HepG2 (cell line): ENCODE measurements around the gene UBR3. TPM values are rescaled to one million over a fixed set of nuclear protein-coding genes. Genes with fewer than 3 reads are reported as not detected.
A peak's percentile ranks its signal among the peaks of the same experiment; 100 is the strongest.

Experiments used
- FOSL2 ChIP-seq: sonication (generic); formaldehyde crosslinking; IDR thresholded peaks from 2 replicates; pipeline ENCODE4 v1.4.0; 2020; ENCODE audit warnings: missing genetic modification reagents
- RBFOX2 ChIP-seq: fragments of 200-400 bp; formaldehyde crosslinking; IDR thresholded peaks from 2 replicates; pipeline ENCODE4 v1.6.1; 2017; ENCODE audit warnings: low read depth, mild to moderate bottlenecking, low read length
- RCOR2 ChIP-seq: IDR thresholded peaks from 2 replicates; pipeline ENCODE4 v1.6.1; 2016; ENCODE audit warnings: missing biosample characterization, missing genetic modification reagents
- SALL2 ChIP-seq: sonication (generic); formaldehyde crosslinking; IDR thresholded peaks from 2 replicates; pipeline ENCODE4 v1.8.1; 2023; ENCODE audit warnings: mild to moderate bottlenecking, missing genetic modification reagents, inconsistent platforms
- SRSF9 ChIP-seq: fragments of 200-400 bp; formaldehyde crosslinking; IDR thresholded peaks from 2 replicates; pipeline ENCODE4 v1.6.1; 2018; ENCODE audit warnings: borderline replicate concordance, mild to moderate bottlenecking, low read depth, low read length; ENCODE audit not compliant: insufficient read depth, poor library complexity, severe bottlenecking
- THAP11 ChIP-seq: IDR thresholded peaks from 2 replicates; pipeline ENCODE4 v1.6.1; 2016; ENCODE audit warnings: missing biosample characterization, missing genetic modification reagents
- TOPORS ChIP-seq: sonication (generic); formaldehyde crosslinking; IDR thresholded peaks from 2 replicates; pipeline ENCODE4 v1.8.0; 2023; ENCODE audit warnings: mild to moderate bottlenecking, missing genetic modification reagents
- ZNF205 ChIP-seq: IDR thresholded peaks from 2 replicates; pipeline ENCODE4 v1.6.1; 2018; ENCODE audit warnings: missing biosample characterization, missing genetic modification reagents
- ZNF329 ChIP-seq: sonication (generic); formaldehyde crosslinking; IDR thresholded peaks from 2 replicates; pipeline ENCODE4 v1.9.0; 2021; ENCODE audit warnings: low read depth, mild to moderate bottlenecking, missing genetic modification reagents
- ZNF670 ChIP-seq: sonication (generic); formaldehyde crosslinking; IDR thresholded peaks from 2 replicates; pipeline ENCODE4 v1.8.0; 2022; ENCODE audit warnings: mild to moderate bottlenecking, missing genetic modification reagents, borderline replicate concordance
- ZSCAN25 ChIP-seq: sonication (generic); formaldehyde crosslinking; IDR thresholded peaks from 2 replicates; pipeline ENCODE4 v1.8.0; 2022; ENCODE audit warnings: mild to moderate bottlenecking, missing genetic modification reagents
- polyA plus RNA-seq, 8 experiments: library from polyadenylated mRNA; depleted of rRNA in 3 of 8; stranded (reverse) in 7 of 8; unstranded in 1 of 8; fragments of >200 nt; fragmentation: Illumina TruSeq in 4 of 8; extraction: Trizol in 4 of 8; gene quantifications; 2 replicates each; pipeline versions ENCODE4 v1.2.1 to v1.2.3, GENCODE V29; 2011 to 2016; ENCODE audit warnings: low read depth in 4 of 8, missing spikeins in 1 of 8, mixed read lengths in 1 of 8; ENCODE audit not compliant: insufficient read depth in 1 of 8
- total RNA-seq, 5 experiments: library from RNA; depleted of rRNA; stranded (reverse); fragments of >200 nt; fragmentation: Illumina TruSeq; extraction: Trizol; gene quantifications; 2 replicates each; pipeline ENCODE4 v1.2.3, GENCODE V29; 2016; ENCODE audit warnings: low read depth in 1 of 5
- TF ChIP-seq, protein P1 (sequence below): sonication (generic); formaldehyde crosslinking; IDR thresholded peaks from 2 replicates; pipeline ENCODE4 v1.4.0; 2020; ENCODE audit warnings: mild to moderate bottlenecking, missing genetic modification reagents, borderline replicate concordance
- TF ChIP-seq, protein P2 (sequence below): sonication (generic); formaldehyde crosslinking; IDR thresholded peaks from 2 replicates; pipeline ENCODE4 v1.4.0; 2020; ENCODE audit warnings: mild to moderate bottlenecking, missing genetic modification reagents
- TF ChIP-seq, protein P3 (sequence below): sonication (generic); formaldehyde crosslinking; IDR thresholded peaks from 2 replicates; pipeline ENCODE4 v1.5.1; 2020; ENCODE audit warnings: mild to moderate bottlenecking, missing genetic modification reagents, borderline replicate concordance
- TF ChIP-seq, protein P4 (sequence below): sonication (generic); formaldehyde crosslinking; IDR thresholded peaks from 2 replicates; pipeline ENCODE4 v1.5.0; 2020; ENCODE audit warnings: missing genetic modification reagents

UBR3 gene
- total and polyA plus RNA-seq, 2 of the 13 experiments (the other 11 are each of a cell fraction or from before 2014, with no cell fraction given) = 15.1 to 28.0 TPM

DNA sequence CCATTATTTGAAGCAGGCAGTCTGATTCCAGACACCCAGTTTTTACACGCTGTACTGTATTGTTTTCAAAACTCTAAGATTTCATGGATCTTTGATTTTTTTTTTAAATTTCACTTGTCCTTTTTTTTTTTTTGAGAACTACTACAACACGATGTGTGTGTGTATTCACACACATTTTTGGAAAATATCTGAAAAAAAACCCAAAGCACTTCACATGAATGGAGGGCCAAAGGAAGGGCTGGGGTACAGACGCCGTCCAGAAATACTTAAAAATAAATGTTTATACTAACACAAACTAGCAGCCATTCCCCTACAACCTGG lies 28.9 kb upstream of the UBR3 start (continued):
- TF ChIP-seq, protein P1, sequence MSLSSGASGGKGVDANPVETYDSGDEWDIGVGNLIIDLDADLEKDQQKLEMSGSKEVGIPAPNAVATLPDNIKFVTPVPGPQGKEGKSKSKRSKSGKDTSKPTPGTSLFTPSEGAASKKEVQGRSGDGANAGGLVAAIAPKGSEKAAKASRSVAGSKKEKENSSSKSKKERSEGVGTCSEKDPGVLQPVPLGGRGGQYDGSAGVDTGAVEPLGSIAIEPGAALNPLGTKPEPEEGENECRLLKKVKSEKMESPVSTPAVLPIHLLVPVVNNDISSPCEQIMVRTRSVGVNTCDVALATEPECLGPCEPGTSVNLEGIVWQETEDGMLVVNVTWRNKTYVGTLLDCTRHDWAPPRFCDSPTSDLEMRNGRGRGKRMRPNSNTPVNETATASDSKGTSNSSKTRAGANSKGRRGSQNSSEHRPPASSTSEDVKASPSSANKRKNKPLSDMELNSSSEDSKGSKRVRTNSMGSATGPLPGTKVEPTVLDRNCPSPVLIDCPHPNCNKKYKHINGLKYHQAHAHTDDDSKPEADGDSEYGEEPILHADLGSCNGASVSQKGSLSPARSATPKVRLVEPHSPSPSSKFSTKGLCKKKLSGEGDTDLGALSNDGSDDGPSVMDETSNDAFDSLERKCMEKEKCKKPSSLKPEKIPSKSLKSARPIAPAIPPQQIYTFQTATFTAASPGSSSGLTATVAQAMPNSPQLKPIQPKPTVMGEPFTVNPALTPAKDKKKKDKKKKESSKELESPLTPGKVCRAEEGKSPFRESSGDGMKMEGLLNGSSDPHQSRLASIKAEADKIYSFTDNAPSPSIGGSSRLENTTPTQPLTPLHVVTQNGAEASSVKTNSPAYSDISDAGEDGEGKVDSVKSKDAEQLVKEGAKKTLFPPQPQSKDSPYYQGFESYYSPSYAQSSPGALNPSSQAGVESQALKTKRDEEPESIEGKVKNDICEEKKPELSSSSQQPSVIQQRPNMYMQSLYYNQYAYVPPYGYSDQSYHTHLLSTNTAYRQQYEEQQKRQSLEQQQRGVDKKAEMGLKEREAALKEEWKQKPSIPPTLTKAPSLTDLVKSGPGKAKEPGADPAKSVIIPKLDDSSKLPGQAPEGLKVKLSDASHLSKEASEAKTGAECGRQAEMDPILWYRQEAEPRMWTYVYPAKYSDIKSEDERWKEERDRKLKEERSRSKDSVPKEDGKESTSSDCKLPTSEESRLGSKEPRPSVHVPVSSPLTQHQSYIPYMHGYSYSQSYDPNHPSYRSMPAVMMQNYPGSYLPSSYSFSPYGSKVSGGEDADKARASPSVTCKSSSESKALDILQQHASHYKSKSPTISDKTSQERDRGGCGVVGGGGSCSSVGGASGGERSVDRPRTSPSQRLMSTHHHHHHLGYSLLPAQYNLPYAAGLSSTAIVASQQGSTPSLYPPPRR (CRISPR knock-in tag) = no peak
- TF ChIP-seq ZNF329 (no peak), RBFOX2 (no peak), SALL2 (CRISPR knock-in tag) (no peak), ZNF670 (CRISPR knock-in tag) (0 out of 2 replicates have a peak, but pooled peaks have one; percentile 54), FOSL2 (no peak), ZSCAN25 (CRISPR knock-in tag) (no peak), ZNF205 (no peak), SRSF9 (no peak), THAP11 (CRISPR knock-in tag) (no peak), RCOR2 (CRISPR knock-in tag) (0 out of 2 replicates have a peak, but pooled peaks have one; percentile 23), TOPORS (no peak)
- TF ChIP-seq, protein P2, sequence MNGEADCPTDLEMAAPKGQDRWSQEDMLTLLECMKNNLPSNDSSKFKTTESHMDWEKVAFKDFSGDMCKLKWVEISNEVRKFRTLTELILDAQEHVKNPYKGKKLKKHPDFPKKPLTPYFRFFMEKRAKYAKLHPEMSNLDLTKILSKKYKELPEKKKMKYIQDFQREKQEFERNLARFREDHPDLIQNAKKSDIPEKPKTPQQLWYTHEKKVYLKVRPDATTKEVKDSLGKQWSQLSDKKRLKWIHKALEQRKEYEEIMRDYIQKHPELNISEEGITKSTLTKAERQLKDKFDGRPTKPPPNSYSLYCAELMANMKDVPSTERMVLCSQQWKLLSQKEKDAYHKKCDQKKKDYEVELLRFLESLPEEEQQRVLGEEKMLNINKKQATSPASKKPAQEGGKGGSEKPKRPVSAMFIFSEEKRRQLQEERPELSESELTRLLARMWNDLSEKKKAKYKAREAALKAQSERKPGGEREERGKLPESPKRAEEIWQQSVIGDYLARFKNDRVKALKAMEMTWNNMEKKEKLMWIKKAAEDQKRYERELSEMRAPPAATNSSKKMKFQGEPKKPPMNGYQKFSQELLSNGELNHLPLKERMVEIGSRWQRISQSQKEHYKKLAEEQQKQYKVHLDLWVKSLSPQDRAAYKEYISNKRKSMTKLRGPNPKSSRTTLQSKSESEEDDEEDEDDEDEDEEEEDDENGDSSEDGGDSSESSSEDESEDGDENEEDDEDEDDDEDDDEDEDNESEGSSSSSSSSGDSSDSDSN (CRISPR knock-in tag) = no peak
- TF ChIP-seq, protein P3, sequence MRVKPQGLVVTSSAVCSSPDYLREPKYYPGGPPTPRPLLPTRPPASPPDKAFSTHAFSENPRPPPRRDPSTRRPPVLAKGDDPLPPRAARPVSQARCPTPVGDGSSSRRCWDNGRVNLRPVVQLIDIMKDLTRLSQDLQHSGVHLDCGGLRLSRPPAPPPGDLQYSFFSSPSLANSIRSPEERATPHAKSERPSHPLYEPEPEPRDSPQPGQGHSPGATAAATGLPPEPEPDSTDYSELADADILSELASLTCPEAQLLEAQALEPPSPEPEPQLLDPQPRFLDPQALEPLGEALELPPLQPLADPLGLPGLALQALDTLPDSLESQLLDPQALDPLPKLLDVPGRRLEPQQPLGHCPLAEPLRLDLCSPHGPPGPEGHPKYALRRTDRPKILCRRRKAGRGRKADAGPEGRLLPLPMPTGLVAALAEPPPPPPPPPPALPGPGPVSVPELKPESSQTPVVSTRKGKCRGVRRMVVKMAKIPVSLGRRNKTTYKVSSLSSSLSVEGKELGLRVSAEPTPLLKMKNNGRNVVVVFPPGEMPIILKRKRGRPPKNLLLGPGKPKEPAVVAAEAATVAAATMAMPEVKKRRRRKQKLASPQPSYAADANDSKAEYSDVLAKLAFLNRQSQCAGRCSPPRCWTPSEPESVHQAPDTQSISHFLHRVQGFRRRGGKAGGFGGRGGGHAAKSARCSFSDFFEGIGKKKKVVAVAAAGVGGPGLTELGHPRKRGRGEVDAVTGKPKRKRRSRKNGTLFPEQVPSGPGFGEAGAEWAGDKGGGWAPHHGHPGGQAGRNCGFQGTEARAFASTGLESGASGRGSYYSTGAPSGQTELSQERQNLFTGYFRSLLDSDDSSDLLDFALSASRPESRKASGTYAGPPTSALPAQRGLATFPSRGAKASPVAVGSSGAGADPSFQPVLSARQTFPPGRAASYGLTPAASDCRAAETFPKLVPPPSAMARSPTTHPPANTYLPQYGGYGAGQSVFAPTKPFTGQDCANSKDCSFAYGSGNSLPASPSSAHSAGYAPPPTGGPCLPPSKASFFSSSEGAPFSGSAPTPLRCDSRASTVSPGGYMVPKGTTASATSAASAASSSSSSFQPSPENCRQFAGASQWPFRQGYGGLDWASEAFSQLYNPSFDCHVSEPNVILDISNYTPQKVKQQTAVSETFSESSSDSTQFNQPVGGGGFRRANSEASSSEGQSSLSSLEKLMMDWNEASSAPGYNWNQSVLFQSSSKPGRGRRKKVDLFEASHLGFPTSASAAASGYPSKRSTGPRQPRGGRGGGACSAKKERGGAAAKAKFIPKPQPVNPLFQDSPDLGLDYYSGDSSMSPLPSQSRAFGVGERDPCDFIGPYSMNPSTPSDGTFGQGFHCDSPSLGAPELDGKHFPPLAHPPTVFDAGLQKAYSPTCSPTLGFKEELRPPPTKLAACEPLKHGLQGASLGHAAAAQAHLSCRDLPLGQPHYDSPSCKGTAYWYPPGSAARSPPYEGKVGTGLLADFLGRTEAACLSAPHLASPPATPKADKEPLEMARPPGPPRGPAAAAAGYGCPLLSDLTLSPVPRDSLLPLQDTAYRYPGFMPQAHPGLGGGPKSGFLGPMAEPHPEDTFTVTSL (CRISPR knock-in tag) = peak; percentile 68; the same call in 1 of the 2 replicates
- TF ChIP-seq, protein P4, sequence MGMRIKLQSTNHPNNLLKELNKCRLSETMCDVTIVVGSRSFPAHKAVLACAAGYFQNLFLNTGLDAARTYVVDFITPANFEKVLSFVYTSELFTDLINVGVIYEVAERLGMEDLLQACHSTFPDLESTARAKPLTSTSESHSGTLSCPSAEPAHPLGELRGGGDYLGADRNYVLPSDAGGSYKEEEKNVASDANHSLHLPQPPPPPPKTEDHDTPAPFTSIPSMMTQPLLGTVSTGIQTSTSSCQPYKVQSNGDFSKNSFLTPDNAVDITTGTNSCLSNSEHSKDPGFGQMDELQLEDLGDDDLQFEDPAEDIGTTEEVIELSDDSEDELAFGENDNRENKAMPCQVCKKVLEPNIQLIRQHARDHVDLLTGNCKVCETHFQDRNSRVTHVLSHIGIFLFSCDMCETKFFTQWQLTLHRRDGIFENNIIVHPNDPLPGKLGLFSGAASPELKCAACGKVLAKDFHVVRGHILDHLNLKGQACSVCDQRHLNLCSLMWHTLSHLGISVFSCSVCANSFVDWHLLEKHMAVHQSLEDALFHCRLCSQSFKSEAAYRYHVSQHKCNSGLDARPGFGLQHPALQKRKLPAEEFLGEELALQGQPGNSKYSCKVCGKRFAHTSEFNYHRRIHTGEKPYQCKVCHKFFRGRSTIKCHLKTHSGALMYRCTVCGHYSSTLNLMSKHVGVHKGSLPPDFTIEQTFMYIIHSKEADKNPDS (CRISPR knock-in tag) = no peak
